Myocyte (in vitro differentiated cells): ENCODE measurements around the gene ZNF550. TPM values are rescaled to one million over a fixed set of nuclear protein-coding genes. Genes with fewer than 3 reads are reported as not detected.

Source experiments
- DNase-seq: peaks from one replicate; pipeline ENCODE4 v3.0.0-alpha.2; 2012; ENCODE audit warnings: low read depth
- polyA plus RNA-seq: library from polyadenylated mRNA; unstranded; fragments of >200 nt; gene quantifications from one replicate; pipeline ENCODE4 v1.2.1, GENCODE V29; 2012; ENCODE audit warnings: missing spikeins
- total RNA-seq: library from RNA; depleted of rRNA; stranded (reverse); fragments of >200 nt; gene quantifications from 2 replicates; pipeline ENCODE4 v1.2.3, GENCODE V29; 2014

Gene ZNF550
- 9.9 and 10.7 TPM in 2 replicates for total RNA-seq
- 6.2 TPM for polyA plus RNA-seq

DNA sequence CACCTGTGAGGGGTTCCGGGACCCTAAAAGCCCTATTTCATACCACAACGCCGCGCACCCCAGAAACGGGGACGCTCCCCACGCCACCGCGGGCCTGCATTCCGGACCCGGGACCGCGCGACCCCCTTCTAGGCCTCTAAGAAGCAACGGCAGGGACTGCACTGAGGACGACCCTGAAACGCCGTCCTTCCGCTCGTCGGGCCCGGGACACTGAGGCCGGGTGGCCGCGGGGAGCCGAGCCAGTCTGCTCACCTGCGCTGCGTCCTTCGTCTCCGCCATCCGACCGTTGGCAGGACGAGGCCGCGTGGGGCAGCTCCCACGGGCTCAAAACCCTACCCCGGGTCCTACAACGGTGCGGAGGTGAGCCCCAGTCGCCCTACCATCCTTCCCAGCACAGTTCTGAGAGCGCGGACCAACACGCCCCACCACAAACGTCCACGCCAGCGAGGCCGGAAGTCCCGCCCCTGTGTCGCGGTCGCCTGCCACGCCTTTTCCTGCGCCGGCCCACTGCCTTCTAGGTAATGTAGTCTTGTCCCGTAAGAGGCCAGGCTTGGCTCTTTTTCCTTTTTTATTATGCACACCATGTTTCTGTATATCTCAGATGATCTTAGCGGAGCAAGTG, at the start of gene ZNF550:
ZNF550 (minus strand) TSS at position 460 of the 622 bp plus-strand sequence; CDS start at position 279, 181 bp downstream.
- DNase-seq, result peak; percentile 87

GRCh38 chr19:57606931-57607330, 47.3 kb upstream of the ZNF550 start:
- DNase-seq, result no peak

DNA sequence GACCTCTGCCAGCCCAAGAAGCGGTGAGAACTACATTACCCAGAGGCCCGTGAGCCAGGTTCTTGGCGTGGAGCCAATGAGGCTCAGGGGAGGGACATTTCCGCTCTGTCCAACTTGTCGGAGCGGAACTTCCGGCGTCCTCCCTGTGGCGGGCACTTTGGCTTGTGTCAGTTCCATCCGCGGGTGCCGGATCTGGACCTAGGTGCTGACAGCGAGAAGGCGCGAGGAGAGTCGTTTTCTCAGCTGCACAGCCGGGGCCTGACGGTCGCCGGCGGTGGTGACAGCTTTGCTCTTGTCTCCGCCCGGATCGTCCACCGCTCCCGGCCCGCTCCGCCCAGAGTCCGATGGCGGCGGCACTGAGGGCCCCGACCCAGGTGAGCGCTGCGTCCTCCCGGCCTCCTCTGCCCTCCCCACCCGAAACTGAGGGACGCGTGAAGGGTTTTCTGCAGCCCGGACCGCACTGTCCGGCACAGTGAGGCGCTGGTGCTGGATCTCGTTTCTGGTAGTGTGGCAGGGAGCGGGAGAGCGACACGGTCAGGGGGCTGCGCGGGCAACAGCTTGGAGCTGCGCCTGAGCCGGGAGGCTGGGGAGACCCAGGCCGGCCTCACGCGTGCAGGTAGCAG, 40.2 kb upstream of the ZNF550 start, which contains the start of gene ZNF530:
ZNF530 (plus strand) TSS at position 125 of the 623 bp plus-strand sequence. CDS start 4,461 bp downstream, outside the sequence.
- DNase-seq, result peak; percentile 97

DNA sequence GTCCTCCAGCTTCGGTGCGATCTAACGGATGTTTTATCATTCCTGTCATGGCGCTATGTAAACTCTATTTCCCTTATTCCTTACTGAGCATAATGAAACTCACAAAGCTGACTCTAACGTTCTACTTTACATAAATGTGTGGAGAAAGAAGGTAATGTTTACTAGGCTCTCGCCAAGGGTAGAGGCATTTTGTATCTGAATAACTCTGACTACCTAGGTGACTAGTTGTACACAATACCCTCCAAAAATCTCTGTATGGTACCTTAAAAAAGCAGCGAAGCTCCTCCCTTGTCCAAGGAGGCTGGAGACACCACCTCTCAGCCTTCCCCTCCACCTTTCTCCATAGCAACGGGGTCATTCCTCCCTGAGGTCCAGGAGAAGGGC, 39.7 kb upstream of the ZNF550 start:
- no peak for DNase-seq

- peak; percentile 85 for DNase-seq
Measured at GRCh38 chr19:57587529-57587928, 27.9 kb upstream of the ZNF550 start.

- peak; percentile 85 for DNase-seq
Measured at GRCh38 chr19:57583521-57584416, 24.1 kb upstream of the ZNF550 start, which contains the start of gene ZIK1. TSS of gene ZIK1 (plus strand) at chr19:57584145. CDS start at chr19:57584357, 212 bp downstream.

DNA sequence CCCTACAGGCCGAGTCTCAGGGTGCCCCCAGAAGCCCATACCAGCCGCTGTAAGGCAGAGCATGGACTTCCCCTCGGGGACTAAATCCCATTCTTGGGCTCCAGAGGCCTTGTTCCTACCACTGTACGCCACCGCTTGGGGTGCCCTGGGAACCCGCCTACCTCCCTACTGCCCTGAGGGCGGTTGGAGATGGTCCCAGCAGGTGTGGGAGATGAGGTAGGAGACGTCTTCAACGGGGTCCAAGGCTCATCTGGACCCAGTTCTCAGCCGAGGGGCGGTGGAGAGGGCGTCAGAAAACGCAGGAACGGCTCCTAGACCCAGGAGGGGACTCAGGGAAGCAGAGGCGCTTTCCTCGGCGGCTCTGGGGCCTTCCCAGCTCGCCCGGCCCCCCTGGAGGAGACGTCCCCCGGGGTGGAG, 23.4 kb upstream of the ZNF550 start:
- no peak for DNase-seq

- DNase-seq, result peak; percentile 99
Measured at GRCh38 chr19:57578487-57579205, 19.0 kb upstream of the ZNF550 start, which contains the start of gene ZNF416. TSS of gene ZNF416 (minus strand) at chr19:57578911. CDS start at chr19:57578704, 207 bp downstream.

GRCh38 chr19:57576661-57577060, 17.0 kb upstream of the ZNF550 start:
- DNase-seq, result no peak

DNA sequence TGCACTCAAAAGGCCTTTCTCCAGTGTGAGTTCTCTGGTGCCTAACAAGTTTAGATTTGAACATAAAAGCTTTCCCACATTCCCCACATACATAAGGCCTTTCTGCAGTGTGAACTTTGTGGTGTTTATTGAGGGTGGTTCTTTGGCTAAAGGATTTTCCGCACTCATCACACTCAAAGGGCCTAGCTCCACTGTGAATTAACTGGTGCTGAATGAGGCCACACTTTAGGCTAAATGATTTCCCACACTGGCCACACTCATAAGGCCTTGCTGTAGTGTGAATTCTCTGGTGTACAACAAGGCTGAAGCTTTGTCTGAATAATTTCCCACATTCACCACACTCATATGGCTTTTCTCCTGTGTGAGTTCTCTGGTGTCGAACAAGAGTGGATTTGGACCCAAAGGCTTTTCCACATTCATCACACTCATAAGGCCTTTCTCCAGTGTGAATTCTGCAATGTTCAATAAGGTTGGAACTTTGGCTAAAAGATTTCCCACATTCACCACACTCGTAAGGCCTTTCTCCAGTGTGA, 12.8 kb upstream of the ZNF550 start:
- DNase-seq, result no peak

DNA sequence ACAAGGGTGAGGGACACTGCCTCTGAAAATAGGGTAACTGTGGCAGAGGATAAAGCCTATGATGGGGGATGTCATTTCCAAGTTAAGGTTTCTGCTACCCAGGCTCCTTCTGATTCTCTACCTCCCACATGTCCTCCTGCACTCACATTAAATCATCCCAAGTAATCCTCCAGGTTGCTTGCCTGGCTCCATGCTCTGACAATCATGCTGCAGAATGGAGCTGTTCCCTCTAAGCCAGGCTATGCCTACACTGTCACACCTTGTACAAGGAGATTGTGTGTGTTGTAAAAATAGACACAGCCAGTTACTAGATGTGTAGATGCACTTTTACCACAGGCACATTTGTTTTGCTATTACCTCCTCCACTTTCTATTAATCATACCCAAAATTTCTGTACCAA, 11.0 kb upstream of the ZNF550 start:
- DNase-seq, result no peak

GRCh38 chr19:57566396-57567265, 7.0 kb upstream of the ZNF550 start:
- peak; percentile 57 for DNase-seq

GRCh38 chr19:57563547-57563946, 3.9 kb upstream of the ZNF550 start:
- no peak for DNase-seq

DNA sequence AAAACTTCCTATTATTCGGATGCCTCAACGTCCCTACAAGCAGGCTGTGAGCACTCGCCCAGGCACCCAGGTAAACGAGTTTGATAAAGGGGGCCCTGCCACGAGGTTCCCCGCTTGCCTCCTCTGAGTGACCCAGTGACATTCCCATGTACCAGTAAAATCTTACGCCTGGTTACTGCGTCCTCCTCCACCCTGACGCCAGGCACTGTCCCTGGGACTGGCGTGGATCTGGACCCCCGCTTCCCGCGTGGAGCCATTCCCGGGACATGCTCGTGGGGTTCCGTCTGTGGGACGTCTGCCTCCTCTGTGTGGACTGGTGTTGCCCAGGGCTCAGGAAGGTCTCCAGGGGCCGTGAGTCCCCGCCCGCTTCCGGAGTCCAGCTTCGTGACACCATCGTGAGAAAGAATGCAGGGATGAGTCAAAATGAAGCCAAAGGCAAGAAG, 407 bp upstream of the ZNF550 start:
- peak; percentile 57 for DNase-seq

DNA sequence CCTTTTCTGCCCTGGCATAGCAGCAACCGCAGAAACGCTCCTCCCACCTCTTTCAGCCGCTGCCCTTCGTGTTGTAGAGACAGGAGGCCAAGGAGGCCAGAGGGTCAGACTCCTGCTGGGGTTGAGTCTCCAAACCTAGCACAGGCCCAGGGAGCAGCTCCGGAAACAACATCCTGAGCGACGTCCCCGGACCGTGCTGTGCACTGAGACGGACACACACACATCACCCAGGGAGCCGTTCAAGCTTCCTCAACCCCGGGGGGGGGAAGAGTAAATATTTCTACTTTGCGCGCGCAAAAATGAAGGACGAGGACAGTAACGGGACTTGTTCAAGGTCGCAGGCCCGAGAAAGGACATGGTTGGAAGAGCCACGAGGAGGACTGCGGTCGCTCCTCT, 657 bp downstream of the ZNF550 start:
- peak; percentile 41 for DNase-seq

DNA sequence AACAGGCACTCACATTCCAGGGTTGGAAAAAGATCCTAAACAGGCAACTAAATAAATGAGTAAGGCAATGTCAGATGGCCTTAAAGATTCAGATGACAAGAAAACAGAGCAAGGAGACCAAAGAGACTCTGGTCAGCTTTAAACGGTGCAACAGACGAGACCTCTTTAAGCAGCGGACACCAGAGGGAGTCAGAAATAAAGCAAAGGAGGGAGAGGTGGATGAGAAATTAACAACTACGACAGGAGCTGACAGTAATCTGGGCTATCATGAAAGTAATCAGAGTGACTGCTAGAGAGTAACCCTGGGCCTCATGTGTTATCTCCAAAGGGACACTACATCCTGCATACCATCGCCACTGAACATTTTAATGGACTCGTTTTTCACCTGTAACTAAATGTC, 1.1 kb downstream of the ZNF550 start:
- peak; percentile 40 for DNase-seq

DNA sequence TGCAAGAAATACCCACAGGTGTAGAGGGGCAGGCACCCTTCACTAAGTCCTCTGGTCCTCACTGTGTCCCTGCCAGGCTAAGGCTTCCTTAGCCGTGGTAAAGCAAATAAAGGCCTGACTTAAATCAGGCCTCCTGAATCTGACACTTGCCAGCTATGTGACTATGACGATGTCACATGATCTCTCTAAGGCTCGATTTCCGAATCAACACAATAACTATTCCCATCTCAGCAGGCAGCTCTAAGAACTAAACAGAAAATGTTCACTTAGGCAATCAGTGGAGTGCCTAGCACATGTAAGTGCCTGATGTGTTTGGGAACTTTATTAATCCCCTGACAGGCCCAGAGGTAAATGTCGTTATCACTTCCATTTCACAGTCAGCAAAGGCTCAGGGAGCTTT, 2.0 kb downstream of the ZNF550 start:
- no peak for DNase-seq

DNA sequence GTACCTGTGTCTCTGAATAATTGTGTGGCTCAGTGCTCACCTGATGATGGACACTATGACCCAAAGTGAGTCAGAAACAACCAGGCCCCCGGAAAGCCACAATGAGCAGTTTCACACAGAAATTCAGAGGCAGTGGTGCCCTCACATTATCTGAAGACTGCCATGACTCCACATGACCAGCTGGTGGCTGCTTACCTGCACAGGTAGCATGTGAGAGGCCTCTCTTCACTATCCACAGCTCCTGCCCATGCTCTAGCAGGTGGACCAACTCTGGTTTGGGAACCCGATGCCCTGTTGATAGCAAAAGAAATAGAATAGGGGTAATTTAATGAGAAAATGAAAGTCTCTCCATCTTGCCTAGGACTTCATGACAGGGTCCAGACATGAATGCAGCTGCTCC, 7.2 kb downstream of the ZNF550 start:
- DNase-seq, result no peak

- no peak for DNase-seq
Measured at GRCh38 chr19:57546513-57546912, 13.2 kb downstream of the ZNF550 start.
